Suprapubic skin (tissue), 4 donors: ENCODE results near the gene SPINK4.

ENCODE experiments used
- POLR2A ChIP-seq, 2 donors: fragments of 450-650 bp; IDR thresholded peaks; one replicate each; pipeline ENCODE4 v1.6.1; 2017; ENCODE audit warnings: antibody characterized with exemption in 2 of 2, mild to moderate bottlenecking in 2 of 2, moderate library complexity in 2 of 2
- POLR2AphosphoS5 ChIP-seq, 3 donors: sonication (generic); formaldehyde crosslinking; IDR thresholded peaks; one replicate each; pipeline ENCODE4 v1.6.1; 2017; ENCODE audit warnings: antibody characterized with exemption in 3 of 3
- TF ChIP-seq, protein P1 (sequence below), 2 donors: fragments of 200-600 bp in 1 of 2; fragments of 450-650 bp in 1 of 2; sonication (generic) in 1 of 2; IDR thresholded peaks; one replicate each; pipeline ENCODE4 v1.5.1; 2016 to 2019; ENCODE audit warnings: antibody characterized with exemption in 2 of 2, mild to moderate bottlenecking in 1 of 2, moderate library complexity in 1 of 2

- TF ChIP-seq, protein P1, sequence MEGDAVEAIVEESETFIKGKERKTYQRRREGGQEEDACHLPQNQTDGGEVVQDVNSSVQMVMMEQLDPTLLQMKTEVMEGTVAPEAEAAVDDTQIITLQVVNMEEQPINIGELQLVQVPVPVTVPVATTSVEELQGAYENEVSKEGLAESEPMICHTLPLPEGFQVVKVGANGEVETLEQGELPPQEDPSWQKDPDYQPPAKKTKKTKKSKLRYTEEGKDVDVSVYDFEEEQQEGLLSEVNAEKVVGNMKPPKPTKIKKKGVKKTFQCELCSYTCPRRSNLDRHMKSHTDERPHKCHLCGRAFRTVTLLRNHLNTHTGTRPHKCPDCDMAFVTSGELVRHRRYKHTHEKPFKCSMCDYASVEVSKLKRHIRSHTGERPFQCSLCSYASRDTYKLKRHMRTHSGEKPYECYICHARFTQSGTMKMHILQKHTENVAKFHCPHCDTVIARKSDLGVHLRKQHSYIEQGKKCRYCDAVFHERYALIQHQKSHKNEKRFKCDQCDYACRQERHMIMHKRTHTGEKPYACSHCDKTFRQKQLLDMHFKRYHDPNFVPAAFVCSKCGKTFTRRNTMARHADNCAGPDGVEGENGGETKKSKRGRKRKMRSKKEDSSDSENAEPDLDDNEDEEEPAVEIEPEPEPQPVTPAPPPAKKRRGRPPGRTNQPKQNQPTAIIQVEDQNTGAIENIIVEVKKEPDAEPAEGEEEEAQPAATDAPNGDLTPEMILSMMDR (IDR thresholded peaks at IDR 0.05), result no peak
- TF ChIP-seq POLR2AphosphoS5 (IDR thresholded peaks at IDR 0.05), result no peak
- TF ChIP-seq POLR2A (IDR thresholded peaks at IDR 0.05), result no peak
These were observed 17.3 kb downstream of the SPINK4 start for GRCh38 chr9:33257276-33257675.
